ENCODE data around the gene CADM3.

DNA sequence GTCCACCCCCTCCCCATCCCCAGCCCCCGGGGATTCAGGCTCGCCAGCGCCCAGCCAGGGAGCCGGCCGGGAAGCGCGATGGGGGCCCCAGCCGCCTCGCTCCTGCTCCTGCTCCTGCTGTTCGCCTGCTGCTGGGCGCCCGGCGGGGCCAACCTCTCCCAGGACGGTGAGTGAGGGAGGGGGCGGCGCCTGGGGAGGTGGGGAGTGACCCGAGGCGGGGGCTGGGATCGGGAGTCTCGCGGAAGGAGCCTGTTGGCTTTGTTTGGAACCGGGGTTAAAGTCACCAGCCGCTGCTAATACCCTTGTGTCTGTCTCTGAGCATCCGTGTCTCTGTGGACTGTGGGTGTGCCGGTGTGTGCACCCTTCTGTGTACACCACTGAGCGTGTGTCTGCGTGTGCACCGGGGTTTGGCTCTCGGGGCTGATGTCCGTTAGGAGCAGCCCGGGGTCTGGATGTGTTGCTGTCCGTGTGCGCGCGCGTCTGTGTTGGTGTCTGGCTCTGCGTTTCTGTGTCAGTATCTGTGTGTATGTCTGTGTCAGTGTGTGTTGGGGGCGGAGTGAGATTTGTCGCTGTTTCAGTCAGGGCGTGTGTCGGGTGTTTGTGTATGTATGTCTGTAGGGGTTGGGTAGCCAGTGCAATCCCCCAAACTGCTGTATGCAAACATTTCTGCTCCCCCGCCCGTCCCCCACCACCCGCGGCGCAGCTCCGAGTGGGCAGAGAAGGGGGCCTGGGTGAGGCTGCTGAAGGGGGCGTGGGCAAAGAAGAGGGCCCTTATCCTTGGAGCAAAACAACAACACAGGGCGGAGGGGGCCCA is 480 bp downstream of the CADM3 start:
- TF ChIP-seq, protein P1, sequence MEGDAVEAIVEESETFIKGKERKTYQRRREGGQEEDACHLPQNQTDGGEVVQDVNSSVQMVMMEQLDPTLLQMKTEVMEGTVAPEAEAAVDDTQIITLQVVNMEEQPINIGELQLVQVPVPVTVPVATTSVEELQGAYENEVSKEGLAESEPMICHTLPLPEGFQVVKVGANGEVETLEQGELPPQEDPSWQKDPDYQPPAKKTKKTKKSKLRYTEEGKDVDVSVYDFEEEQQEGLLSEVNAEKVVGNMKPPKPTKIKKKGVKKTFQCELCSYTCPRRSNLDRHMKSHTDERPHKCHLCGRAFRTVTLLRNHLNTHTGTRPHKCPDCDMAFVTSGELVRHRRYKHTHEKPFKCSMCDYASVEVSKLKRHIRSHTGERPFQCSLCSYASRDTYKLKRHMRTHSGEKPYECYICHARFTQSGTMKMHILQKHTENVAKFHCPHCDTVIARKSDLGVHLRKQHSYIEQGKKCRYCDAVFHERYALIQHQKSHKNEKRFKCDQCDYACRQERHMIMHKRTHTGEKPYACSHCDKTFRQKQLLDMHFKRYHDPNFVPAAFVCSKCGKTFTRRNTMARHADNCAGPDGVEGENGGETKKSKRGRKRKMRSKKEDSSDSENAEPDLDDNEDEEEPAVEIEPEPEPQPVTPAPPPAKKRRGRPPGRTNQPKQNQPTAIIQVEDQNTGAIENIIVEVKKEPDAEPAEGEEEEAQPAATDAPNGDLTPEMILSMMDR (IDR thresholded peaks at IDR 0.05), result no peak
- no peak for TF ChIP-seq POLR2A (IDR thresholded peaks at IDR 0.05)

All from adrenal gland (tissue), 5 donors.